Measurements from ENCODE around the gene SENP7.
"Not testable (repeated sequence)": the region's sequence is repeated elsewhere in the genome, so short reads cannot be mapped to it uniquely, and the experiment has no call there.

The SENP7 gene

GRCh38 chr3:101319531-101319930 is 193.5 kb downstream of the SENP7 start:
- DNase-seq: no peak

- DNase-seq: no peak
Observed at GRCh38 chr3:101312545-101312944, 200.5 kb downstream of the SENP7 start.

- no peak for DNase-seq
Observed at GRCh38 chr3:101311676-101312075, 201.3 kb downstream of the SENP7 start.

GRCh38 chr3:101310978-101311375 is 202.0 kb downstream of the SENP7 start:
- DNase-seq: no peak

- DNase-seq: not testable (repeated sequence)
Observed at GRCh38 chr3:101308147-101308772, 204.8 kb downstream of the SENP7 start.

- no peak for DNase-seq
Observed at GRCh38 chr3:101303836-101304235, 209.2 kb downstream of the SENP7 start.

- no peak for DNase-seq
Observed at GRCh38 chr3:101303089-101303731, 209.8 kb downstream of the SENP7 start.

- DNase-seq: no peak
Observed at GRCh38 chr3:101300073-101300472, 212.9 kb downstream of the SENP7 start.

- DNase-seq: no peak
Observed at GRCh38 chr3:101292027-101292426, 221.0 kb downstream of the SENP7 start.

GRCh38 chr3:101288294-101288693 is 224.7 kb downstream of the SENP7 start:
- DNase-seq: no peak

GRCh38 chr3:101284757-101285156 is 228.3 kb downstream of the SENP7 start:
- no peak for DNase-seq

GRCh38 chr3:101281521-101282030 is 231.4 kb downstream of the SENP7 start:
- peak; percentile 22 to 62 for DNase-seq

GRCh38 chr3:101279765-101280385 is 233.1 kb downstream of the SENP7 start:
- peak; percentile 61 to 90 for DNase-seq

GRCh38 chr3:101279162-101279561 is 233.8 kb downstream of the SENP7 start:
- no peak for DNase-seq

GRCh38 chr3:101278727-101279126 is 234.3 kb downstream of the SENP7 start:
- DNase-seq: peak; percentile 68 to 92
